WI38 (cell line): ENCODE measurements around the gene EVI2A.
"Not testable (repeated sequence)": the region's sequence is repeated elsewhere in the genome, so short reads cannot be mapped to it uniquely, and the experiment has no call there.

ENCODE experiments used
- H3K4me3 ChIP-seq: 2 replicates; pipeline ENCODE4 v1.5.1; 2011; ENCODE audit warnings: low read depth, mild to moderate bottlenecking, control low read depth, low read length
- TF ChIP-seq, protein P1 (sequence below): IDR thresholded peaks from 2 replicates; pipeline ENCODE4 v1.5.1; 2012; ENCODE audit warnings: low read depth, mild to moderate bottlenecking, control low read depth, low read length

The EVI2A gene

GRCh38 chr17:31349454-31349853, 28.0 kb upstream of the EVI2A start:
- TF ChIP-seq, protein P1, sequence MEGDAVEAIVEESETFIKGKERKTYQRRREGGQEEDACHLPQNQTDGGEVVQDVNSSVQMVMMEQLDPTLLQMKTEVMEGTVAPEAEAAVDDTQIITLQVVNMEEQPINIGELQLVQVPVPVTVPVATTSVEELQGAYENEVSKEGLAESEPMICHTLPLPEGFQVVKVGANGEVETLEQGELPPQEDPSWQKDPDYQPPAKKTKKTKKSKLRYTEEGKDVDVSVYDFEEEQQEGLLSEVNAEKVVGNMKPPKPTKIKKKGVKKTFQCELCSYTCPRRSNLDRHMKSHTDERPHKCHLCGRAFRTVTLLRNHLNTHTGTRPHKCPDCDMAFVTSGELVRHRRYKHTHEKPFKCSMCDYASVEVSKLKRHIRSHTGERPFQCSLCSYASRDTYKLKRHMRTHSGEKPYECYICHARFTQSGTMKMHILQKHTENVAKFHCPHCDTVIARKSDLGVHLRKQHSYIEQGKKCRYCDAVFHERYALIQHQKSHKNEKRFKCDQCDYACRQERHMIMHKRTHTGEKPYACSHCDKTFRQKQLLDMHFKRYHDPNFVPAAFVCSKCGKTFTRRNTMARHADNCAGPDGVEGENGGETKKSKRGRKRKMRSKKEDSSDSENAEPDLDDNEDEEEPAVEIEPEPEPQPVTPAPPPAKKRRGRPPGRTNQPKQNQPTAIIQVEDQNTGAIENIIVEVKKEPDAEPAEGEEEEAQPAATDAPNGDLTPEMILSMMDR = no peak
- no peak overlapping the region for H3K4me3 ChIP-seq

DNA sequence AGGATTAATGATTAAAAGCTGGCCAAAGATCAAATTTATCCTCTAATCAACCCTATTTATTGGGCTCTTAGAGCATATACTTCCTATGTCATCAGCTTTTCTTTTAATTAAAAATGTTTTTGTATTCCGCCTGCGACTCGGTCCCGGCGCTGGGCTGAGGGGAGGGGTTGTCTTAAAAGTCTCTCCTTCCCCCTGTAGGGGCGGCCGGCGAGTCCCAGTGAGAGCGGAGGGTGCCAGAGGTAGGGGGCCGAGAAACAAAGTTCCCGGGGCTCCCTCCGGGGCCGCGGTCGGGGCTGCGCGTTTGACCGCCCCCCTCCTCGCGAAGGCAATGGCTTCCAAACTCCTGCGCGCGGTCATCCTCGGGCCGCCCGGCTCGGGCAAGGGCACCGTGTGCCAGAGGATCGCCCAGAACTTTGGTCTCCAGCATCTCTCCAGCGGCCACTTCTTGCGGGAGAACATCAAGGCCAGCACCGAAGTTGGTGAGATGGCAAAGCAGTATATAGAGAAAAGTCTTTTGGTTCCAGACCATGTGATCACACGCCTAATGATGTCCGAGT, 23.8 kb upstream of the EVI2A start:
- H3K4me3 ChIP-seq = not testable (repeated sequence)

GRCh38 chr17:31339906-31340661, 18.7 kb upstream of the EVI2A start:
- no peak overlapping the region for H3K4me3 ChIP-seq
- TF ChIP-seq, protein P1 = no peak

GRCh38 chr17:31329221-31329620, 7.8 kb upstream of the EVI2A start:
- no peak overlapping the region for H3K4me3 ChIP-seq
- TF ChIP-seq, protein P1 = no peak

DNA sequence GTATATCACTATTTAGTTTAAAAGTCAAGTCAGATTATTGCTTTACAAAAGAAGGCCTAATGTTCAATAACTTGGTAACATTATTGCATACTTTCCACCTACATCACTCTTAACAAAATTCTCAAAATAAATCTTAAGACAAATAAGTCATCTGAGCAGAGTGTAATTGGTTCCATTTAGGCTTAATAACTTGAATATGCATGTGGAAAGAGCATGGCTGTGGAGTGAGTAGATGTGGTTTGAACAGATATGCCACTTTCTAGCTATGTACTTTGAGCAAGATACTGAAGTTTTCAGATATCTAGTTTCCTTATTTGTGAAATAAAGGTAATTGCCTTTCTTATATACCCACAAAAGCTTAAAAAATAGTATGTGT, 6.7 kb upstream of the EVI2A start:
- H3K4me3 ChIP-seq = no peak overlapping the region
- TF ChIP-seq, protein P1 = no peak

DNA sequence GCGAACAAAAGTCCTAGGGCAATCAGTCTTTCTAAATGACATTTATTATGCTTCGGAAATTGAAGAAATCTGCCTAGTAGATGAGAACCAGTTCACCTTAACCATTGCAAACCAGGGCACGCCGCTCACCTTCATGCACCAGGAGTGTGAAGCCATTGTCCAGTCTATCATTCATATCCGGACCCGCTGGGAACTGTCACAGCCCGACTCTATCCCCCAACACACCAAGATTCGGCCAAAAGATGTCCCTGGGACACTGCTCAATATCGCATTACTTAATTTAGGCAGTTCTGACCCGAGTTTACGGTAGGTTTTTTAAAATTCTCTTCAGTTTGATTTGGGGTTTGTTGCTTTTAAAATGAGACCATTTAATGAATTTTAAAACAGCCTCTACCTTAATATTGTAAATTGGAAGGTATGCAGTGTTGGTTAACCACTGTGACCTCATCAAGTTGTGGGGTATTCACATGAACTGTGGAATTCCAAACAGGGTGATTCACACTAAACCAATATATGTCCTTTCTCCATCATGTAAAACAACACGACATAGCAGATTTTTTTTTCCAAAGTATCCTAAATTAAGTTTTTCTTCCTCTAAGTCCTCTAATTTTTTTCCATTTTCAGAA, 6.2 kb upstream of the EVI2A start:
- H3K4me3 ChIP-seq = no peak overlapping the region
- TF ChIP-seq, protein P1 = no peak

GRCh38 chr17:31323551-31323950, 2.1 kb upstream of the EVI2A start:
- H3K4me3 ChIP-seq = no peak overlapping the region
- TF ChIP-seq, protein P1 = no peak
